GM12878 (cell line): ENCODE measurements around the gene RBMS1. TPM values are rescaled to one million over a fixed set of nuclear protein-coding genes. Genes with fewer than 3 reads are reported as not detected.

Experiments
- ATAC-seq: fragments of 200-7000 bp; cut with Tn5 transposase; 3 replicates; pipeline ENCODE4 v1.9.1; 2020; ENCODE audit warnings: mild to moderate bottlenecking, moderate library complexity
- BruUV-seq: library from RNA; stranded (reverse); fragments of 400-500 nt; replicated peaks from 2 replicates; lab custom pipeline; 2021; lab: Mats Ljungman, UMichigan
- CTCF ChIA-PET: fragments of 300-600 bp; sonication (Branson Sonifier 250); formaldehyde crosslinking; extraction: SDS; loops from one replicate; lab custom pipeline; 2021; ENCODE audit warnings: inconsistent platforms; lab: Yijun Ruan, JAX
- POLR2A ChIA-PET: fragments of 350-600 bp; formaldehyde crosslinking; extraction: SDS; loops from one replicate; lab custom pipeline; 2021; ENCODE audit warnings: inconsistent platforms; lab: Charles Lee
- RAD21 ChIA-PET: fragments of 300-600 bp; sonication (Branson Sonifier 250); formaldehyde crosslinking; loops from one replicate; lab custom pipeline; 2023; ENCODE audit warnings: antibody characterized with exemption; ENCODE audit not compliant: unreplicated experiment; lab: Charles Lee
- SMC1A ChIA-PET: fragments of 300-600 bp; sonication (Branson Sonifier 250); formaldehyde crosslinking; loops from one replicate; lab custom pipeline; 2023; ENCODE audit not compliant: unreplicated experiment, uncharacterized antibody; lab: Charles Lee
- DNase-seq: peaks from one replicate; pipeline ENCODE4 v3.0.0-alpha.2; 2011; ENCODE audit warnings: low read depth, low spot score
- FAIRE-seq: peaks from 3 replicates; lab custom pipeline; 2011; peaks lifted over from hg19 to GRCh38; lab: Jason Lieb, UNC
- H2AFZ ChIP-seq: 2 replicates; pipeline ENCODE4 v1.6.0; 2011; ENCODE audit warnings: low read depth, low read length, control low read depth; ENCODE audit not compliant: control insufficient read depth
- H3K27ac ChIP-seq: 2 replicates; pipeline ENCODE4 v1.5.1; 2011; ENCODE audit warnings: control low read depth; ENCODE audit not compliant: control insufficient read depth, insufficient read depth
- H3K27me3 ChIP-seq, 2 experiments: replicated peaks in 1 of 2; 2 replicates each; pipeline versions ENCODE4 v1.6.0 to v1.6.1; 2011; ENCODE audit warnings: low read length in 1 of 2; ENCODE audit not compliant: control insufficient read depth in 2 of 2, insufficient read depth in 2 of 2
- H3K36me3 ChIP-seq, 2 experiments: 2 replicates each; pipeline ENCODE4 v1.5.1; 2011; ENCODE audit warnings: low read length in 1 of 2; ENCODE audit not compliant: control insufficient read depth in 2 of 2, insufficient read depth in 2 of 2
- H3K4me1 ChIP-seq: 2 replicates; pipeline ENCODE4 v1.6.1; 2011; ENCODE audit warnings: mild to moderate bottlenecking, low read length, moderate library complexity, mixed read lengths; ENCODE audit not compliant: control insufficient read depth, insufficient read depth
- H3K4me2 ChIP-seq: 2 replicates; pipeline ENCODE4 v1.6.0; 2011; ENCODE audit warnings: control low read depth; ENCODE audit not compliant: control insufficient read depth, insufficient read depth
- H3K4me3 ChIP-seq: fragments of 200-600 bp; sonication (generic); 2 replicates; pipeline ENCODE4 v1.5.1; 2016
- H3K79me2 ChIP-seq: 2 replicates; pipeline ENCODE4 v1.6.0; 2011; ENCODE audit warnings: low read length; ENCODE audit not compliant: control insufficient read depth, insufficient read depth
- H3K9ac ChIP-seq: 2 replicates; pipeline ENCODE4 v1.8.0; 2011; ENCODE audit warnings: low read length, control low read depth, mixed read lengths; ENCODE audit not compliant: control insufficient read depth, insufficient read depth
- H3K9me3 ChIP-seq: replicated peaks from 3 replicates; pipeline ENCODE4 v1.5.1; 2011; ENCODE audit warnings: mild to moderate bottlenecking, low read length; ENCODE audit not compliant: control insufficient read depth, insufficient read depth
- H4K20me1 ChIP-seq: 2 replicates; pipeline ENCODE4 v1.6.0; 2011; ENCODE audit not compliant: control insufficient read depth, insufficient read depth
- CHD2 ChIP-seq: IDR thresholded peaks from 2 replicates; pipeline ENCODE4 v1.6.1; 2011; ENCODE audit warnings: low read depth, low read length, improper control_type of control experiment, borderline replicate concordance
- CREM ChIP-seq: IDR thresholded peaks from 2 replicates; pipeline ENCODE4 v1.6.1; 2014; ENCODE audit warnings: antibody characterized with exemption, low read depth
- EZH2 ChIP-seq: IDR thresholded peaks from 2 replicates; pipeline ENCODE4 v1.6.1; 2012; ENCODE audit warnings: low read depth, mild to moderate bottlenecking, control low read depth, inconsistent platforms, low read length, borderline replicate concordance; ENCODE audit not compliant: control insufficient read depth
- HDAC2 ChIP-seq: fragments of 200-600 bp; sonication (generic); IDR thresholded peaks from 2 replicates; pipeline ENCODE4 v1.6.1; 2017
- KDM1A ChIP-seq: fragments of 200-600 bp; sonication (generic); IDR thresholded peaks from 2 replicates; pipeline ENCODE4 v1.6.1; 2016; ENCODE audit warnings: borderline replicate concordance
- KLF5 ChIP-seq: fragments of 450-650 bp; IDR thresholded peaks from 2 replicates; pipeline ENCODE4 v1.6.1; 2014; ENCODE audit warnings: mild to moderate bottlenecking; ENCODE audit not compliant: partially characterized antibody
- MYC ChIP-seq: IDR thresholded peaks from 2 replicates; pipeline ENCODE4 v1.6.1; 2011; ENCODE audit warnings: mild to moderate bottlenecking, low read length, moderate library complexity, inconsistent platforms; ENCODE audit not compliant: insufficient read depth, insufficient replicate concordance, insufficient read length, severe bottlenecking
- NFIC ChIP-seq: IDR thresholded peaks from 2 replicates; pipeline ENCODE4 v1.6.1; 2012; ENCODE audit warnings: low read depth, mild to moderate bottlenecking, inconsistent platforms, low read length, moderate library complexity
- NFYA ChIP-seq: IDR thresholded peaks from 2 replicates; pipeline ENCODE4 v1.6.1; 2011; ENCODE audit warnings: low read depth, mild to moderate bottlenecking, low read length, improper control_type of control experiment, borderline replicate concordance
- PML ChIP-seq: IDR thresholded peaks from 2 replicates; pipeline ENCODE4 v1.6.1; 2012; ENCODE audit warnings: low read length, inconsistent platforms
- POLR2A ChIP-seq: IDR thresholded peaks from 2 replicates; pipeline ENCODE4 v1.6.1; 2011; ENCODE audit warnings: low read depth, mild to moderate bottlenecking, low read length
- RFX5 ChIP-seq: IDR thresholded peaks from 2 replicates; pipeline ENCODE4 v1.6.1; 2011; ENCODE audit warnings: low read depth, low read length, improper control_type of control experiment
- RUNX3 ChIP-seq: IDR thresholded peaks from 2 replicates; pipeline ENCODE4 v1.6.1; 2012; ENCODE audit warnings: low read length, inconsistent platforms
- SKIL ChIP-seq: fragments of 450-650 bp; IDR thresholded peaks from 2 replicates; pipeline ENCODE4 v1.6.1; 2017; ENCODE audit warnings: mild to moderate bottlenecking, low read depth, inconsistent platforms; ENCODE audit not compliant: poor library complexity, severe bottlenecking
- SUZ12 ChIP-seq: fragments of 200-600 bp; sonication (generic); IDR thresholded peaks from one replicate; pipeline ENCODE4 v1.6.1; 2018; ENCODE audit warnings: antibody characterized with exemption, mild to moderate bottlenecking; ENCODE audit not compliant: unreplicated experiment
- ZBTB11 ChIP-seq: fragments of 450-650 bp; formaldehyde crosslinking; IDR thresholded peaks from 2 replicates; pipeline ENCODE4 v1.5.0; 2022; ENCODE audit warnings: mild to moderate bottlenecking, missing genetic modification characterization
- ZNF274 ChIP-seq: IDR thresholded peaks from one replicate; pipeline ENCODE4 v1.8.0; 2011; ENCODE audit not compliant: insufficient read length, insufficient read depth
- WGBS: methylation state at CpG from one replicate; pipeline ENCODE4 v1.1.6; 2016; ENCODE audit warnings: low lambda C conversion rate; ENCODE audit not compliant: insufficient replicate concordance, insufficient coverage; ENCODE audit errors: missing lambda C conversion rate; 5-methylcytosine and 5-hydroxymethylcytosine counted together
- in situ Hi-C: fragments of 300-500 bp; cut with MboI; formaldehyde crosslinking; loops from 9 replicates; pipeline ENCODE4 v1.14.3; 2018; ENCODE audit warnings: mixed read lengths
- intact Hi-C: fragments of 100-400 bp; cut with micrococcal nuclease; formaldehyde crosslinking; loops from one replicate; pipeline ENCODE4 v1.14.2; 2022; ENCODE audit not compliant: unreplicated experiment
- polyA plus RNA-seq, 11 experiments: library from polyadenylated mRNA; depleted of rRNA in 4 of 11; unstranded in 6 of 11; stranded (reverse) in 5 of 11; fragments of >200 nt; fragmentation: Nextera tagmentation in 4 of 11; fragmentation: Illumina TruSeq in 1 of 11; extraction: Ambion mirVana in 4 of 11; extraction: Trizol in 1 of 11; gene quantifications; 1 replicate in 1 of 11; 2 replicates in 10 of 11; pipeline versions ENCODE4 v1.2.1 to v1.2.3, GENCODE V29; 2011 to 2016; ENCODE audit warnings: inconsistent platforms in 2 of 11, missing spikeins in 2 of 11, low read depth in 1 of 11
- total RNA-seq, 4 experiments: library from RNA; depleted of rRNA in 3 of 4; stranded (reverse); fragments of >200 nt in 3 of 4; fragmentation: Illumina TruSeq in 1 of 4; extraction: Trizol in 1 of 4; gene quantifications; 2 replicates each; pipeline versions ENCODE4 v1.2.1 to v1.2.3, GENCODE V29; 2013 to 2021

The RBMS1 gene
- total and polyA plus RNA-seq, 10 of the 15 experiments (the other 5 are each of a cell fraction or from before 2014, with no cell fraction given): 0.04 to 0.31 (median 0.17) TPM; not detected in 1

GRCh38 chr2:160290598-160290997 is 203.0 kb downstream of the RBMS1 start:
- CTCF ChIA-PET: interaction anchor here (0.9 to 3.7 kb wide), 3 partner anchors 21 to 713 kb away, joined by 3 to 9 read pairs (median 3); no protein-coding TSS in a partner anchor
- Histone ChIP-seq H2AFZ (no peak overlapping the region), H4K20me1 (no peaks in the 10 kb centered on the region), H3K36me3 (no peaks in the 10 kb centered on the region), H3K27me3 (no peaks in the 10 kb centered on the region; a peak in 1 of 4 replicates), H3K9me3 (no peaks in the 10 kb centered on the region), H3K9ac (no peak overlapping the region), H3K4me1 (no peaks in the 10 kb centered on the region), H3K27ac (no peak overlapping the region), H3K4me2 (no peak overlapping the region), H3K4me3 (no peak overlapping the region), H3K79me2 (no peaks in the 10 kb centered on the region)
- ATAC-seq (no peak), FAIRE-seq (no peak), DNase-seq (no peak)
- in situ Hi-C loops: no loop called here
- BruUV-seq: no TSS peak
- RAD21 ChIA-PET: interaction anchor here (1.1 kb wide), 1 partner anchor 180 kb away, joined by 5 read pairs; no protein-coding TSS in a partner anchor
- POLR2A ChIA-PET: no interaction called here
- intact Hi-C loops: no loop called here
- WGBS: 63% methylated on average over 3 of the region's 3 CpGs
- SMC1A ChIA-PET: interaction anchor here (1.3 to 2.6 kb wide), 4 partner anchors 8 to 17 kb away, joined by 3 to 5 read pairs (median 4); no protein-coding TSS in a partner anchor
- TF ChIP-seq ZNF274 (no peak), ZBTB11 (CRISPR knock-in tag) (no peak), EZH2 (no peak), RUNX3 (no peak), SUZ12 (no peak), KLF5 (no peak), POLR2A (no peak), CHD2 (no peak), SKIL (no peak), KDM1A (no peak), PML (no peak), NFIC (no peak), NFYA (no peak), MYC (no peak), HDAC2 (no peak), RFX5 (no peak), CREM (no peak)
